ENCODE data around the gene SFI1.
"Not testable (repeated sequence)": the region's sequence is repeated elsewhere in the genome, so short reads cannot be mapped to it uniquely, and the experiment has no call there.

SFI1 gene

DNA sequence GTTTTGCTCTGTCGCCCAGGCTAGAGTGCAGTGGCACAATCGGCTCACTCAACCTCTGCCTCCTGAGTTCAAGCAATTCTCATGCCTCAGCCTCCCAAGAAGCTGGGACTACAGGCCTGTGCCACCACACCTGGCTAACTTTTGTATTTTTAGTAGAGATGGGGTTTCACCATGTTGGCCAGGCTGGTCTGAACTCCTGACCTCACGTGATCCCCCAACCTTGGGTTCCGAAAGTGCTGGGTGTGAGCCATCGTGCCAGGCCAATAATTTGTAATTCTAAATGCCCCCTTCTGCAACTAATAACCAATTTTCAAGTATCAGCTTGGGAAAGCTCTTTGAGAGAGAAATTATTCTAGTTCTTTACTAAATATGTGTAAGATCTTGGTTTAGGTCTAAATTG is 3.0 kb upstream of the SFI1 start:
- not testable (repeated sequence) for FAIRE-seq

- no peak for FAIRE-seq
Observed at GRCh38 chr22:31495343-31495742, 993 bp upstream of the SFI1 start.

DNA sequence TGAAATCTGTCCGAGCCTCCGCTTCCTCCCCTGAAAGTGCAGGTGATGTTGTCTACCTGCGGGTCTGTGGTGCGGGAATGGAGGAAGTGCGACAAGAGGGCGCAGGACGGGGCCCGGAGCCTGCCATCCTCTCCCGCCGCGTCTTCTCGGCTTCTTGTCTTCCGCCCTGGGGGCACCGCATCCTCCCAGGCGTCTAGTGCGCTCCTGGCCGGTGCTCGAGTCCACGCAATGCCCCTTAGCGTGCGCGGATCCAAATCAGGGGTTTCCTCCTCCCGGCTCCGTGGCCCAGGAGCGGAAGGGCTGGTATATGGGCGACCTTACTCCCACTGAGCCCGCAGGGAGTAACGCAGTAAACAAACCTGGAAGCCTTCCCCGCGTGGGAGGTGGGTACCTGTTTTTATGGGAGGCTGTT is 405 bp downstream of the SFI1 start:
- FAIRE-seq = no peak

DNA sequence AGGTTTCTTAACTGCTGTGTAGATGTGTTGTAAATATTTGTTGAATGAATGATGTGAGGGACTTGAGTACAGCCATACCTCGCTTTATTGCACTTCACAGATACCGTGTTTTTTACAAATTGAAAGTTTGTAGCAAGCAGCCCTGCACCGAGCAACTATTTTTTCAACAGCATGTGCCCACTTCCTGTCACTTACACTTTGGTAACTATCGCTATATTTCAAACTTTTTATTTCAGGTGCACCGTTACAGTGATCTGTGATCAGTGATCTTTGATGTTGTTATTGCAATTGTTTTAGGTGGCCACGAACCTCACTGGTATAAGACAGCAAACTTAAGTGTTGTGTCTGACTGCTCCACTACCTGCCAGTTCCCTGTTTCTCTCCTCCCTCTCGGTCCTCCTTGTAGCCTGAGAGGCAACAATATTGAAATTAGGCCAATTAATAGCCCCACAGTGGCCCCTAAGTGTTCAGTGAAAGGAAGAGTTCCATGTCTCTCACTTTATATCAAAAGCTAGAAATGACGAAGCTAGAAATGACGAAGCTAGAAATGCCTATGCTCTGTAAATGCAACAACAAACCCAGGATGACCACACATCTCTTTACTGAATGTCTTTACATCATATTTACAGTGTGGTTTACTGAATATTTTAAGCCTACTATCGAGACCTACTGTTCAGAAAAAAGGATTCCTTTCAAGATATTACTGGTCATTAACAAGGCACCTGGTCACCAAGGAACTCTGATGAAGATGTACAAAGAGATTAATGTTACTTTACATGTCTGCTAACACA is 1.0 kb downstream of the SFI1 start:
- no peak for FAIRE-seq

GRCh38 chr22:31501738-31502137 is 5.4 kb downstream of the SFI1 start:
- FAIRE-seq = no peak

GRCh38 chr22:31503211-31503964 is 7.1 kb downstream of the SFI1 start:
- no peak for FAIRE-seq

- FAIRE-seq = no peak
Observed at GRCh38 chr22:31504282-31504681, 7.9 kb downstream of the SFI1 start.

DNA sequence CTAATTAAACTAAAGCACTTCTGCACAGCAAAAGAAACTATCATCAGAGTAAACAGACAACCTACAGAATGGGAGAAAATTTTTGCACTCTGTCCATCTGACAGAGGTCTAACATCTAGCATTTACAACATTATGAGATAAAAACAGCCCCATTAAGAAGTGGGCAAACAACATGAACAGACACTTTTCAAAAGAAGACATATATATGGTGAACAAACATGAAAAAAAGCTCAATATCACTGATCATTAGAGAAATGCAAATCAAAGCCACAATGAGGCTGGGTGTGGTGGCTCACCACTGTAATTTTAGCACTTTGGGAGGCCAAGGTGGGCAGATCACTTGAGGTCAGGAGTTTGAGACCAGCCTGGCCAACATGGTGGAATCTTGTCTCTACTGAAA is 11.2 kb downstream of the SFI1 start:
- FAIRE-seq = not testable (repeated sequence)

DNA sequence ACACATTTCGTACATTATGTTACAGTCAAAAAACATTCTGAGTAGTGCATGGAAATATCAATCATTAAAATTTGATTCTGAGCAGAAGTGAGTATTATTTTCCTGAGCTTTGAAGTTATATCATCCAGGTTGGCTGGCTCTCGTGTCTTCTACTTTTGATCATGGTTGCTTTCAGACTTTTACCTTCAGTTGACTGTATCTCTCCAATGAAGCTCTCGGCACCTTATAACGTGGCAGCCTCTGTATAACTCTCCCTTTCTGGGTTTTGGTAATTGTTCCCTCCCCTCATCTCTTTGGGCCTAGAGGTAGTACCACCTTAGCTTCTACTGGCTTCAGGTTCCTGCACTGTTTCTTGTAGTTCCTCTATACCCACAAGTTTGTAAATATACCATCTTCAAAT is 12.2 kb downstream of the SFI1 start:
- FAIRE-seq = no peak

- no peak for FAIRE-seq
Observed at GRCh38 chr22:31509061-31509762, 12.9 kb downstream of the SFI1 start.

DNA sequence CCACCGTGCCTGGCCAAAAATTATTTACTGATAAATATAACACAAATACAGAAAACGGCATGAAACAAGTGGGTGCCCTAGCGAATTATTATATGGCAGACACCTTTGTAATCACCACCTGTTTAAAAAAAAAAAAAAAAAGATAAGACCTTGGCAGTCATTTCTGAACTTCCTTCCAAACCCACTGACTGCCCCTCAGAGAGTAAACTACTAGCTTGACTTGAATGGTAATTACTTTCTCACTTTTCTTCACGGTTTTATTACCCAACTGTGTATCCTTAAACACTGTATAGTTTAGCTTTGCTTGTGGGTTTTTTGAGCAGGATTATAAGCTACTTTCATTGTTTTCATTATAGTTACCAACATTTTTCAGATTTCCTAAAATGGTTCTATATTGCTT is 23.7 kb downstream of the SFI1 start:
- no peak for FAIRE-seq

DNA sequence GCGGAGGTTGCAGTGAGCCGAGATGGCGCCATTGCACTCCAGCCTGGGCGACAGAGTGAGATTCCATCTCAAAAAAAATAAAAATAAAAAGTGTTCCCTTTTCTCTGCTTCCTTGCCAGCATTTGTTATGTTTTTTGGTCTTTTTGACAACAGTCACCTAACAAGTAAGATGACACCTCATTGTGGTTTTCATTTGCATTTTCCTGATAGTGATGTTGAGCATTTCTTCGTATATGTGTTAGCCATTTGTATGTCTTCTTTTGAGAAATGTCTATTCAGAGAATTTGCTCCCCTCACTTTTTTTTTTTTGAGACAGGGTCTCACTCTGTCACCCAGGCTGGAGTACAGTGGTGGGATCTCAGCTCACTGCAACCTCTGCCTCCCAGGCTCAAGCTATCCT is 27.8 kb downstream of the SFI1 start:
- FAIRE-seq = not testable (repeated sequence)

DNA sequence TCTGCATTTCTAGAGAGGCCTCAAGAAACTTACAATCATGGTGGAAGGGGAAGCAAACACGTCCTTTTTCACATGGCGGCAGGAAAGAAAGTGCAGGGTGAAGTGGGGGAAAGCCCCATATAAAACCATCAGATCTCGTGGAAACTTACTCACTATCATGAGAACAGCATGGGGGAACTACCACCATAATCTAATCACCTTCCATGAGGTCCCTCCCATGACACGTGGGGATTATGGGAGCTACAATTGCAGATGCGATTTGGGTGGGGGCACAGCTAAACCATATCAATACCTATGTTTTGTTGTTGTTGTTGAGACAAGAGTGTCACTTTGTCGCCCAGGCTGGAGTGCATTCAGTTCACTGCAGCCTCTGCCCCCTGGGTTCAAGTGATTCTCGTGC is 29.9 kb downstream of the SFI1 start:
- no peak for FAIRE-seq

- FAIRE-seq = no peak
Observed at GRCh38 chr22:31530823-31531195, 34.5 kb downstream of the SFI1 start.

GRCh38 chr22:31532060-31532459 is 35.7 kb downstream of the SFI1 start:
- no peak for FAIRE-seq

GRCh38 chr22:31533374-31533773 is 37.0 kb downstream of the SFI1 start:
- FAIRE-seq = no peak

- no peak for FAIRE-seq
Observed at GRCh38 chr22:31537019-31537535, 40.7 kb downstream of the SFI1 start.

DNA sequence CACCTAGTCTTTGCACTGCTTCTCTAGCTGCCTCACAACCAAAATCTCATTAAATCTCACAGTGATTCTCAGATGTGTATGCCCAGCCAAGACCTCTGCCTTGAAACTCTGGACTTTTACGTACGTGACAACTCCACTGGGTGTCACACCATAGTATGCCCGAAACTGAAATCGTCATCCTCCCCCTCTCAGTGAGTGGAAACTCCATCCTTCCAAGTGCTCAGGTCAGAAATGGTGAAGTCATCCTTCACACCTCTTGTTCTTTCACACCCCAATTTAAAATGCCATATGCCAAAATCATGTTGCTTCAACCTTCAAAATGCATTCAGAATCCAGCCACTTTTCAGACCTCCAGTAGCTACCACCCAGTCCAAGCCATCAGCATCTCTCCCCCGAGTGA is 42.5 kb downstream of the SFI1 start:
- no peak for FAIRE-seq

GRCh38 chr22:31540166-31540565 is 43.8 kb downstream of the SFI1 start:
- FAIRE-seq = not testable (repeated sequence)

DNA sequence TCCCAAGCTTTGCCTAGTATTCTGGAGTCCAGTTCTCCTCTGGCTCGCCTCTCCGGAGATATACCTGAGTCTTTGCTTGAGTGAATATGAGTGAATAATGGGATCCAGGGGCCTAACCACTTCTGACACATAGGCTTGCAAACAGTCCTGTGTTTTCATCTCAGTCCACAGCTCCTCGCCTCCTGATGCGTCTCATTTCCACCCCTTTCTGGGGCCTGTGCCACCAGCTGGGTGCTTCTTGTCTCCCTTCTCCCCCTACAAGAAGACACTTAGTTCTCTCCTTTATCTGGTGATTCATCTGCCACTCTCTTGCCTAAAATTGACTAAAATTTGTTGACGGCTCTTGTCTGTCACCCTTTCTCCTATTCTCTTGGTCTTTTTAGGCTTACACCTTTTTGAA is 44.6 kb downstream of the SFI1 start:
- no peak for FAIRE-seq

- FAIRE-seq = no peak
Observed at GRCh38 chr22:31544481-31545480, 48.4 kb downstream of the SFI1 start.

DNA sequence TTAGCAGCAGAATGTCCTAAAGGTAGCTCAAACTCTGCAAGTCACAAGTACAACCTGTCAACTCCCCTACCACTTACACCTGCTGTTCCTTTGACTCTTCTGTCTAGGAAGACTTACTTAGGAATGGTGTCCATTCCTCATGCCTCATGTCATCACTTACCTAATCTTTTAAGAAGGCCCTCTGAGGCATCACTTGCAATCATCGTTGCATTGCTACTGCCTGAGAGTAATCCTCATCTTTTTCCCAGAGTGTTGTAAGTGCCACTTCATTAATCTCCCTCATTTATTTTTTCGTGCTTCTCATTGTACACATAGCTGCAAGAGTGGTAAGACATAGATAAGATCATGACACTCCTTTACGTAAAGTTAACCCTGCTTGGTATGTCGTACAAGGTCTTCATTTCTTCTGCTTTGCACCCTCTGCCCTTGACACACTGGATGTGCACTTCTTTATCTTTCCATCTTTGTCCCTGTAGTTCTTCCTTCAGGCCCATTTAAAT is 54.6 kb downstream of the SFI1 start:
- FAIRE-seq = no peak
